Stimulated activated CD8-positive, alpha-beta memory T cell treated with anti-CD3 and anti-CD28 coated beads, Interleukin-2, amount 100 ng/mL, for 1 hour (primary cell): ENCODE measurements around the gene BANP.
"Not testable (repeated sequence)": the region's sequence is repeated elsewhere in the genome, so short reads cannot be mapped to it uniquely, and the experiment has no call there.

Source experiments
- DNase-seq, 2 donors: peaks; one replicate each; pipeline ENCODE4 v3.0.0-alpha.2; 2020; ENCODE audit warnings: low read depth in 2 of 2

BANP gene

GRCh38 chr16:88016386-88016785 lies 65.2 kb downstream of the BANP start:
- not testable (repeated sequence) for DNase-seq

GRCh38 chr16:88016964-88017363 lies 65.7 kb downstream of the BANP start:
- DNase-seq, result no peak

GRCh38 chr16:88017587-88018101 lies 66.4 kb downstream of the BANP start:
- DNase-seq, result no peak

GRCh38 chr16:88018382-88018781 lies 67.1 kb downstream of the BANP start:
- not testable (repeated sequence) for DNase-seq

GRCh38 chr16:88019041-88019820 lies 68.0 kb downstream of the BANP start:
- DNase-seq, result not testable (repeated sequence)

GRCh38 chr16:88019821-88020515 lies 68.7 kb downstream of the BANP start:
- DNase-seq, result no peak

- DNase-seq, result no peak
Measured at GRCh38 chr16:88020516-88020885, 69.3 kb downstream of the BANP start.

- DNase-seq, result not testable (repeated sequence)
Measured at GRCh38 chr16:88021041-88021970, 70.1 kb downstream of the BANP start.

- no peak for DNase-seq
Measured at GRCh38 chr16:88022076-88023042, 71.1 kb downstream of the BANP start.

GRCh38 chr16:88023366-88023765 lies 72.1 kb downstream of the BANP start:
- no peak for DNase-seq

- no peak for DNase-seq
Measured at GRCh38 chr16:88023786-88024185, 72.6 kb downstream of the BANP start.

GRCh38 chr16:88024491-88025085 lies 73.4 kb downstream of the BANP start:
- DNase-seq, result not testable (repeated sequence)

- DNase-seq, result not testable (repeated sequence)
Measured at GRCh38 chr16:88025086-88025492, 73.9 kb downstream of the BANP start.

GRCh38 chr16:88025828-88026555 lies 74.8 kb downstream of the BANP start:
- DNase-seq, result not testable (repeated sequence)

GRCh38 chr16:88026964-88027938 lies 76.0 kb downstream of the BANP start:
- DNase-seq, result no peak

GRCh38 chr16:88028177-88028930 lies 77.1 kb downstream of the BANP start:
- not testable (repeated sequence) for DNase-seq

- no peak for DNase-seq
Measured at GRCh38 chr16:88030498-88030897, 79.3 kb downstream of the BANP start.

GRCh38 chr16:88030961-88031360 lies 79.7 kb downstream of the BANP start:
- DNase-seq, result not testable (repeated sequence)
